ENCODE results near the gene DZANK1. TPM values are rescaled to one million over a fixed set of nuclear protein-coding genes. Genes with fewer than 3 reads are reported as not detected.

Gene DZANK1
- total and polyA plus RNA-seq, 2 experiments from 2014 or later: 7.9 to 8.3 TPM

- Mint-ChIP-seq H3K9me3 (no peaks in the 10 kb centered on the region), H3K4me1 (no peaks in the 10 kb centered on the region), H3K36me3 (ENCODE audit: low read depth) (peaks cover 32% of the 10 kb centered on the region), H3K4me3 (no peak overlapping the region), H3K27me3 (ENCODE audit: insufficient read depth, low read depth, poor library complexity) (no peaks in the 10 kb centered on the region), H3K27ac (no peak overlapping the region)
- Histone ChIP-seq H3K4me3 (no peak overlapping the region), H3K4me1 (ENCODE audit: insufficient read depth) (no peaks in the 10 kb centered on the region), H3K27me3 (ENCODE audit: insufficient read depth) (no peaks in the 10 kb centered on the region), H3K9me2 (ENCODE audit: insufficient read depth) (no peaks in the 10 kb centered on the region), H3K36me3 (ENCODE audit: insufficient read depth) (peaks cover 42% of the 10 kb centered on the region), H4K20me1 (replicated peaks; ENCODE audit: insufficient read depth) (no peaks in the 10 kb centered on the region; the same call in 1 of the 2 replicates), H2AFZ (no peak overlapping the region), H3F3A (replicated peaks; ENCODE audit: low read depth) (peaks cover 4% of the 10 kb centered on the region; the same call in 1 of the 2 replicates), H3K27ac (ENCODE audit: low read depth) (no peak overlapping the region), H3K4me2 (no peak overlapping the region), H3K79me2 (replicated peaks; ENCODE audit: insufficient read depth) (peaks cover 13% of the 10 kb centered on the region)
- DNase-seq (ENCODE audit: low spot score) (no peak), ATAC-seq (no peak)
- TF ChIP-seq POLR2AphosphoS5 (IDR thresholded peaks at IDR 0.05; ENCODE audit: low read depth): no peak
These were observed 49.1 kb upstream of the DZANK1 start for GRCh38 chr20:18515973-18516372.

GRCh38 chr20:18514127-18514526 is 47.3 kb upstream of the DZANK1 start:
- Mint-ChIP-seq H3K27ac (no peak overlapping the region), H3K36me3 (ENCODE audit: low read depth) (peaks cover 50% of the 10 kb centered on the region), H3K4me1 (peaks cover under 1% of the 10 kb centered on the region; the same call in 2 of the 3 replicates), H3K4me3 (no peak overlapping the region), H3K9me3 (no peaks in the 10 kb centered on the region), H3K27me3 (ENCODE audit: insufficient read depth, low read depth, poor library complexity) (no peaks in the 10 kb centered on the region)
- no peaks in the 10 kb centered on the region for H3K4me1 ChIP-seq (ENCODE audit: insufficient read depth)
- no peak overlapping the region for H3K27ac ChIP-seq (ENCODE audit: low read depth)
- peaks cover 49% of the 10 kb centered on the region for H3K36me3 ChIP-seq (ENCODE audit: insufficient read depth)
- no peak for ATAC-seq
- no peak for DNase-seq (ENCODE audit: low spot score)
- no peak for TF ChIP-seq ZNF462 (CRISPR knock-in tag; IDR thresholded peaks at IDR 0.05)
- no peak for TF ChIP-seq NANOG (IDR thresholded peaks at IDR 0.05; ENCODE audit: borderline replicate concordance)
- TF ChIP-seq REST (IDR thresholded peaks at IDR 0.05; ENCODE audit: unreplicated experiment): no peak
- no peak for TF ChIP-seq EZH2phosphoT487 (IDR thresholded peaks at IDR 0.05; ENCODE audit: unreplicated experiment)
- no peak for TF ChIP-seq EZH2 (IDR thresholded peaks at IDR 0.05; ENCODE audit: low read depth, unreplicated experiment)
- TF ChIP-seq CREB1 (CRISPR knock-in tag; IDR thresholded peaks at IDR 0.05; ENCODE audit: low read depth): no peak
- TF ChIP-seq CTCF (conservative IDR thresholded peaks at IDR 0.05; ENCODE audit: low read depth in 2 of 2): no peak
- no peaks in the 10 kb centered on the region; the same call in 1 of the 2 replicates for H4K20me1 ChIP-seq (replicated peaks; ENCODE audit: insufficient read depth)
- H3K79me2 ChIP-seq (replicated peaks; ENCODE audit: insufficient read depth): peaks cover 25% of the 10 kb centered on the region
- H3K9me2 ChIP-seq (ENCODE audit: insufficient read depth): no peaks in the 10 kb centered on the region
- H3K4me3 ChIP-seq: no peak overlapping the region
- H3K4me2 ChIP-seq: no peak overlapping the region
- H3F3A ChIP-seq (replicated peaks; ENCODE audit: low read depth): peaks cover 4% of the 10 kb centered on the region; the same call in 1 of the 2 replicates
- H2AFZ ChIP-seq: no peak overlapping the region
- no peaks in the 10 kb centered on the region for H3K27me3 ChIP-seq (ENCODE audit: insufficient read depth)
